DOHH2 (cell line): ENCODE results near the gene SYT13.

Source experiments
- H3F3A ChIP-seq: fragments of 200-600 bp; sonication (generic), shearing (Covaris generic); 2 replicates; pipeline ENCODE4 v1.6.0; 2016; ENCODE audit warnings: antibody characterized with exemption, mild to moderate bottlenecking; ENCODE audit not compliant: control insufficient read depth, insufficient read depth
- H3K27ac ChIP-seq: fragments of 200-600 bp; sonication (generic); 2 replicates; pipeline ENCODE4 v1.5.1; 2014; ENCODE audit warnings: low read depth, mild to moderate bottlenecking, low read length, moderate library complexity
- H3K27me3 ChIP-seq: fragments of 200-600 bp; sonication (generic); 2 replicates; pipeline ENCODE4 v1.6.1; 2014; ENCODE audit warnings: mild to moderate bottlenecking, low read length, mixed read lengths; ENCODE audit not compliant: control insufficient read depth
- H3K36me3 ChIP-seq: fragments of 200-600 bp; sonication (generic); 2 replicates; pipeline ENCODE4 v1.6.1; 2014; ENCODE audit warnings: mild to moderate bottlenecking, low read length, moderate library complexity, mixed read lengths; ENCODE audit not compliant: control insufficient read depth
- H3K4me1 ChIP-seq: fragments of 200-600 bp; sonication (generic); 2 replicates; pipeline ENCODE4 v1.6.1; 2014; ENCODE audit warnings: mild to moderate bottlenecking, low read length, mixed read lengths; ENCODE audit not compliant: control insufficient read depth
- H3K4me2 ChIP-seq: fragments of 200-600 bp; sonication (generic); 2 replicates; pipeline ENCODE4 v1.6.0; 2014; ENCODE audit warnings: mild to moderate bottlenecking, low read length, moderate library complexity
- H3K4me3 ChIP-seq: fragments of 200-600 bp; sonication (generic); 2 replicates; pipeline ENCODE4 v1.5.1; 2014; ENCODE audit warnings: mild to moderate bottlenecking, low read length, mixed read lengths
- H3K79me2 ChIP-seq: fragments of 200-600 bp; sonication (generic); 2 replicates; pipeline ENCODE4 v1.6.1; 2014; ENCODE audit warnings: mild to moderate bottlenecking, low read length, mixed read lengths; ENCODE audit not compliant: control insufficient read depth
- H3K9me2 ChIP-seq: fragments of 200-600 bp; sonication (generic); replicated peaks from 2 replicates; pipeline ENCODE4 v1.6.1; 2014; ENCODE audit warnings: mild to moderate bottlenecking, low read length, mixed read lengths; ENCODE audit not compliant: control insufficient read depth
- H3K9me3 ChIP-seq: fragments of 200-600 bp; sonication (generic); 2 replicates; pipeline ENCODE4 v1.6.1; 2014; ENCODE audit warnings: antibody characterized with exemption, low read length, mixed read lengths; ENCODE audit not compliant: control insufficient read depth, insufficient read depth
- H4K20me1 ChIP-seq: fragments of 200-600 bp; sonication (generic); 2 replicates; pipeline ENCODE4 v1.6.0; 2014; ENCODE audit warnings: low read depth, mild to moderate bottlenecking, antibody characterized with exemption, low read length, moderate library complexity; ENCODE audit not compliant: control insufficient read depth, insufficient read depth
- EZH2phosphoT487 ChIP-seq: fragments of 200-600 bp; sonication (generic); IDR thresholded peaks from 2 replicates; pipeline ENCODE4 v1.6.1; 2017; ENCODE audit warnings: borderline replicate concordance, mild to moderate bottlenecking, antibody characterized with exemption, low read length, moderate library complexity, mixed read lengths
- TF ChIP-seq, protein P1 (sequence below): fragments of 200-600 bp; sonication (generic); IDR thresholded peaks from one replicate; pipeline ENCODE4 v1.5.1; 2014; ENCODE audit warnings: antibody characterized with exemption, mild to moderate bottlenecking, low read depth, low read length; ENCODE audit not compliant: poor library complexity, severe bottlenecking

The SYT13 gene

DNA sequence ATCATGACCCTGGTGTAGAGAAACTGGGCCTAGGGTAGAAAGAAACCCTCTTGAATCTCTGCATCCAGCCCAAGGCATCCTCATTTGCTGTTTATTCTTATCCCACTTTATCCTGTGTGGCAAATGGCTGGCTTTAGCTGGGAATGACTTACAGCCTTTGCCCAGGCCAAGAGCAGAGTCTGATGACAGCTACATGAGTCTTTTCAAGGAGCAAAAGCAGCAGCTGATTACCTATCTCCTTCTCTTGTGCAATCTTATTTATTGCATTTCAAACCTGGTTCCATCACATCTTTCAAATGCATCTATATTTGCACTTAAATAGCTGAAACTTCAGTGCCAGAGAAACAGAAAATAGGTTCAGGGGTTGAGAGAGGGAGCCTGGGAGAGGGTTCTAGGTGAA, 26.1 kb downstream of the SYT13 start:
- Histone ChIP-seq H3K27ac (no peak overlapping the region), H3K79me2 (no peaks in the 10 kb centered on the region), H3F3A (no peaks in the 10 kb centered on the region), H3K4me2 (no peak overlapping the region), H3K27me3 (peaks cover 25% of the 10 kb centered on the region), H3K9me3 (no peaks in the 10 kb centered on the region), H3K36me3 (no peaks in the 10 kb centered on the region), H3K4me1 (no peaks in the 10 kb centered on the region), H4K20me1 (no peaks in the 10 kb centered on the region), H3K4me3 (no peak overlapping the region), H3K9me2 (no peaks in the 10 kb centered on the region)
- TF ChIP-seq, protein P1, sequence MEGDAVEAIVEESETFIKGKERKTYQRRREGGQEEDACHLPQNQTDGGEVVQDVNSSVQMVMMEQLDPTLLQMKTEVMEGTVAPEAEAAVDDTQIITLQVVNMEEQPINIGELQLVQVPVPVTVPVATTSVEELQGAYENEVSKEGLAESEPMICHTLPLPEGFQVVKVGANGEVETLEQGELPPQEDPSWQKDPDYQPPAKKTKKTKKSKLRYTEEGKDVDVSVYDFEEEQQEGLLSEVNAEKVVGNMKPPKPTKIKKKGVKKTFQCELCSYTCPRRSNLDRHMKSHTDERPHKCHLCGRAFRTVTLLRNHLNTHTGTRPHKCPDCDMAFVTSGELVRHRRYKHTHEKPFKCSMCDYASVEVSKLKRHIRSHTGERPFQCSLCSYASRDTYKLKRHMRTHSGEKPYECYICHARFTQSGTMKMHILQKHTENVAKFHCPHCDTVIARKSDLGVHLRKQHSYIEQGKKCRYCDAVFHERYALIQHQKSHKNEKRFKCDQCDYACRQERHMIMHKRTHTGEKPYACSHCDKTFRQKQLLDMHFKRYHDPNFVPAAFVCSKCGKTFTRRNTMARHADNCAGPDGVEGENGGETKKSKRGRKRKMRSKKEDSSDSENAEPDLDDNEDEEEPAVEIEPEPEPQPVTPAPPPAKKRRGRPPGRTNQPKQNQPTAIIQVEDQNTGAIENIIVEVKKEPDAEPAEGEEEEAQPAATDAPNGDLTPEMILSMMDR: no peak
- no peak for TF ChIP-seq EZH2phosphoT487

DNA sequence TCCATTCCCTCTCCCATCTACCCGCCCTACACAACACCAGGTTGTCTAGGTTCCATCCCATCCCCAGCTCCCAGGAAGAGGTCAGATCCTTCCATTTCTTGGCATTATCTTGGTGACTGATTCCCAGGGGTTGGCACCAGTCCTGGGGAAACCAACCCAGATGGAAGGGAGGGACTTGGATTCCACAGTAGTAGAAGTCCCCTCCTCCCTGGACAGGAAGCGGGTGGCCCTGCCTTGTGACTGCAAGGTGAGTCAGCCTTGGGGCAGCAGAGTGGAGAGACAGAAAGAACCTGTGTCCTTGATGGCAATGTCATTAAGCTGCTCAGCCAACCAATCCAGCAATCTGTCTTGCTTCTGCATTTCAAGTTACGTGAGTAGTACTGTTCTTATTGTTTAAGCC, 26.5 kb downstream of the SYT13 start:
- no peak overlapping the region for H3K27ac ChIP-seq
- no peaks in the 10 kb centered on the region for H3K79me2 ChIP-seq
- no peaks in the 10 kb centered on the region for H3K36me3 ChIP-seq
- no peaks in the 10 kb centered on the region for H4K20me1 ChIP-seq
- H3K27me3 ChIP-seq: peaks cover 24% of the 10 kb centered on the region
- no peak for TF ChIP-seq EZH2phosphoT487
- TF ChIP-seq, protein P1: no peak
- no peaks in the 10 kb centered on the region for H3K9me2 ChIP-seq
- H3F3A ChIP-seq: no peaks in the 10 kb centered on the region
- H3K4me3 ChIP-seq: no peak overlapping the region
- no peak overlapping the region for H3K4me2 ChIP-seq
- no peaks in the 10 kb centered on the region for H3K9me3 ChIP-seq
- H3K4me1 ChIP-seq: no peaks in the 10 kb centered on the region

DNA sequence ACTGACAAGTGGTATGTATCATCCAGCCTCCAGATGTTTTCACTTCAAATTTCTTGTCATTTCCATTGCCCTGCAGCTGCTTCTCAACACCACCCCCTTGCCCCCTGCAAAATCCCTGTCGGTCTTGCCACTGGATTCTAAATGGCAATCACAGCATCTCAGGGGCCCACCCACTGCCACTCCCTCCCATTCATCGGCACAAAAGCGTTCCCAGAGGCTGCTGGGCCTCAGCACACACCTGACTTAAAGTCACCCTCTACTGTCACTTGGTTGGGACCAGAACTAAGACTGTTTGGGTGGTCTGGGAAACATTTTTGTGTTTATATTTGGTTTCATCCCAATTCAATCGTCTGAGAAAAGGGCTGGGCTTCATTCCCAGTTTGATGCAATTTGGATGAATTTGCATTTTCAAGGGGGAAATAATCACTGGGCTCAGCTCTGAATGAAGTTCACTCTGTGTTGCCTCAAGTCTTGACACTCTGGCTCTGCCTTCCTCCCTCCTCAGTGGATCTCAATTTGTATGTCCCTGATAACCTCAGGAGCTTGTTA, 27.1 kb downstream of the SYT13 start:
- H3K4me3 ChIP-seq: no peak overlapping the region
- no peak for TF ChIP-seq EZH2phosphoT487
- TF ChIP-seq, protein P1: no peak
- no peak overlapping the region for H3K27ac ChIP-seq
- no peaks in the 10 kb centered on the region for H3K9me3 ChIP-seq
- no peaks in the 10 kb centered on the region for H3K79me2 ChIP-seq
- H3K27me3 ChIP-seq: peaks cover 20% of the 10 kb centered on the region
- no peaks in the 10 kb centered on the region for H3F3A ChIP-seq
- no peaks in the 10 kb centered on the region for H3K4me1 ChIP-seq
- H3K4me2 ChIP-seq: no peak overlapping the region
- no peaks in the 10 kb centered on the region for H3K36me3 ChIP-seq
- no peaks in the 10 kb centered on the region for H3K9me2 ChIP-seq
- no peaks in the 10 kb centered on the region for H4K20me1 ChIP-seq
